K562 (cell line): ENCODE measurements around the gene MAGT1. TPM values are rescaled to one million over a fixed set of nuclear protein-coding genes. Genes with fewer than 3 reads are reported as not detected.

ENCODE experiments used
- CBFA2T2 ChIP-seq: fragments of 450-650 bp; conservative IDR thresholded peaks from 2 replicates; pipeline ENCODE4 v1.6.1; 2017; ENCODE audit warnings: mild to moderate bottlenecking
- ELF1 ChIP-seq: fragments of 200-800 bp; sonication (Bioruptor generic); IDR thresholded peaks from 2 replicates; pipeline ENCODE4 v1.6.1; 2016; ENCODE audit warnings: missing genetic modification characterization, missing compliant biosample characterization
- EP400 ChIP-seq: fragments of 450-650 bp; IDR thresholded peaks from 2 replicates; pipeline ENCODE4 v1.6.1; 2017; ENCODE audit warnings: antibody characterized with exemption, mild to moderate bottlenecking, moderate library complexity
- HNRNPLL ChIP-seq: fragments of 200-400 bp; formaldehyde crosslinking; IDR thresholded peaks from 2 replicates; pipeline ENCODE4 v1.6.1; 2017; ENCODE audit warnings: low read length, low read depth, mild to moderate bottlenecking; ENCODE audit not compliant: poor library complexity, severe bottlenecking
- L3MBTL2 ChIP-seq: fragments of 450-650 bp; IDR thresholded peaks from 2 replicates; pipeline ENCODE4 v1.6.1; 2016; ENCODE audit warnings: mild to moderate bottlenecking, moderate library complexity
- MAX ChIP-seq: sonication (generic); formaldehyde crosslinking; IDR thresholded peaks from 2 replicates; pipeline ENCODE4 v1.9.0; 2022; ENCODE audit warnings: mild to moderate bottlenecking, missing genetic modification reagents
- POLR2A ChIP-seq: fragments of 450-650 bp; conservative IDR thresholded peaks from 2 replicates; pipeline ENCODE4 v1.6.1; 2016
- POLR2G ChIP-seq: fragments of 200-400 bp; formaldehyde crosslinking; IDR thresholded peaks from 2 replicates; pipeline ENCODE4 v1.6.1; 2017; ENCODE audit warnings: low read depth, mild to moderate bottlenecking, antibody characterized with exemption, low read length, moderate library complexity
- RAD51 ChIP-seq: fragments of 450-650 bp; IDR thresholded peaks from 2 replicates; pipeline ENCODE4 v1.7.1; 2016; ENCODE audit warnings: low read depth, mild to moderate bottlenecking, borderline replicate concordance
- RBFOX2 ChIP-seq: fragments of 200-400 bp; formaldehyde crosslinking; IDR thresholded peaks from 2 replicates; pipeline ENCODE4 v1.6.1; 2017; ENCODE audit warnings: low read depth, mild to moderate bottlenecking, low read length, moderate library complexity
- SAFB ChIP-seq: fragments of 200-400 bp; formaldehyde crosslinking; IDR thresholded peaks from 2 replicates; pipeline ENCODE4 v1.6.1; 2017; ENCODE audit warnings: low read depth, low read length, borderline replicate concordance
- SMAD2 ChIP-seq: fragments of 150-350 bp; IDR thresholded peaks from 2 replicates; pipeline ENCODE4 v1.6.1; 2014; ENCODE audit warnings: low read depth, mild to moderate bottlenecking, low read length
- SREBF1 ChIP-seq: fragments of 150-350 bp; IDR thresholded peaks from 2 replicates; pipeline ENCODE4 v1.6.1; 2014; ENCODE audit warnings: antibody characterized with exemption, low read depth, low read length, borderline replicate concordance
- TOE1 ChIP-seq, 2 experiments: fragments of 450-650 bp in 1 of 2; sonication (generic) in 1 of 2; formaldehyde crosslinking in 1 of 2; IDR thresholded peaks; 2 replicates each; pipeline versions ENCODE4 v1.7.1 to v1.8.0; 2016 to 2022; ENCODE audit warnings: borderline replicate concordance in 2 of 2, mild to moderate bottlenecking in 2 of 2, antibody characterized with exemption in 1 of 2, inconsistent platforms in 1 of 2, low read depth in 1 of 2, missing genetic modification reagents in 1 of 2, moderate library complexity in 1 of 2
- USF1 ChIP-seq: sonication (generic); formaldehyde crosslinking; IDR thresholded peaks from 2 replicates; pipeline ENCODE4 v1.9.0; 2022; ENCODE audit warnings: mild to moderate bottlenecking, missing genetic modification reagents
- USF2 ChIP-seq: sonication (generic); formaldehyde crosslinking; IDR thresholded peaks from 2 replicates; pipeline ENCODE4 v1.5.0; 2020; ENCODE audit warnings: missing genetic modification reagents
- YY1 ChIP-seq, 3 experiments: IDR thresholded peaks; 2 replicates each; pipeline ENCODE4 v1.6.1; 2011; ENCODE audit warnings: low read length in 2 of 3, mild to moderate bottlenecking in 2 of 3, moderate library complexity in 2 of 3, borderline replicate concordance in 1 of 3, control low read depth in 1 of 3, low read depth in 1 of 3; ENCODE audit not compliant: insufficient read depth in 3 of 3, insufficient replicate concordance in 2 of 3, control insufficient read depth in 1 of 3, insufficient read length in 1 of 3; ENCODE audit errors: extremely low read depth in 1 of 3
- ZBTB8A ChIP-seq: fragments of 450-650 bp; IDR thresholded peaks from 2 replicates; pipeline ENCODE4 v1.6.1; 2018; ENCODE audit warnings: mild to moderate bottlenecking, moderate library complexity; ENCODE audit not compliant: partially characterized antibody
- ZC3H11A ChIP-seq: IDR thresholded peaks from 2 replicates; pipeline ENCODE4 v1.6.1; 2012; ENCODE audit warnings: low read depth, low read length, improper control_type of control experiment
- ZNF175 ChIP-seq: fragments of 200-800 bp; sonication (Bioruptor generic); IDR thresholded peaks from 2 replicates; pipeline ENCODE4 v1.6.1; 2016; ENCODE audit warnings: low read depth, mild to moderate bottlenecking, missing genetic modification characterization, missing compliant biosample characterization
- ZNF253 ChIP-seq: fragments of 250-450 bp; sonication (Bioruptor Pico); conservative IDR thresholded peaks from 2 replicates; pipeline ENCODE4 v1.6.1; 2021; ENCODE audit warnings: mild to moderate bottlenecking
- polyA plus RNA-seq, 8 experiments: library from polyadenylated mRNA; depleted of rRNA in 4 of 8; stranded (reverse) in 5 of 8; unstranded in 3 of 8; fragments of >200 nt; fragmentation: Nextera tagmentation in 2 of 8; fragmentation: Illumina TruSeq in 1 of 8; extraction: Ambion mirVana in 2 of 8; extraction: Trizol in 1 of 8; gene quantifications; 2 replicates each; pipeline versions ENCODE4 v1.2.1 to v1.2.3, GENCODE V29; 2011 to 2014; ENCODE audit warnings: inconsistent platforms in 1 of 8, missing spikeins in 1 of 8
- total RNA-seq, 7 experiments: library from RNA; depleted of rRNA in 6 of 7; stranded (reverse); fragments of >200 nt in 6 of 7; fragmentation: Illumina TruSeq in 2 of 7; extraction: Trizol in 2 of 7; gene quantifications; 2 replicates each; pipeline versions ENCODE4 v1.2.1 to v1.2.3, GENCODE V29; 2011 to 2021; ENCODE audit warnings: low replicate concordance in 1 of 7
- TF ChIP-seq, protein P1 (sequence below): sonication (generic); formaldehyde crosslinking; IDR thresholded peaks from 2 replicates; pipeline ENCODE4 v1.4.0; 2020; ENCODE audit warnings: mild to moderate bottlenecking, missing genetic modification reagents

Gene MAGT1
- total and polyA plus RNA-seq, 9 of the 15 experiments (the other 6 are each of a cell fraction or from before 2014, with no cell fraction given), result 15.5 to 46.2 (median 28.8) TPM

GRCh38 chrX:77910108-77910840 is 15.0 kb upstream of the MAGT1 start, which contains the start of gene ATP7A (continued):
- TF ChIP-seq SAFB, result peak; percentile 39; the same call in 1 of the 2 replicates
- TF ChIP-seq RBFOX2, result peak; percentile 38; the same call in 1 of the 2 replicates
- TF ChIP-seq ZNF175 (CRISPR knock-in tag), result 0 out of 2 replicates have a peak, but pooled peaks have one; percentile 27
- no peak for TF ChIP-seq SREBF1
- TF ChIP-seq, protein P1, sequence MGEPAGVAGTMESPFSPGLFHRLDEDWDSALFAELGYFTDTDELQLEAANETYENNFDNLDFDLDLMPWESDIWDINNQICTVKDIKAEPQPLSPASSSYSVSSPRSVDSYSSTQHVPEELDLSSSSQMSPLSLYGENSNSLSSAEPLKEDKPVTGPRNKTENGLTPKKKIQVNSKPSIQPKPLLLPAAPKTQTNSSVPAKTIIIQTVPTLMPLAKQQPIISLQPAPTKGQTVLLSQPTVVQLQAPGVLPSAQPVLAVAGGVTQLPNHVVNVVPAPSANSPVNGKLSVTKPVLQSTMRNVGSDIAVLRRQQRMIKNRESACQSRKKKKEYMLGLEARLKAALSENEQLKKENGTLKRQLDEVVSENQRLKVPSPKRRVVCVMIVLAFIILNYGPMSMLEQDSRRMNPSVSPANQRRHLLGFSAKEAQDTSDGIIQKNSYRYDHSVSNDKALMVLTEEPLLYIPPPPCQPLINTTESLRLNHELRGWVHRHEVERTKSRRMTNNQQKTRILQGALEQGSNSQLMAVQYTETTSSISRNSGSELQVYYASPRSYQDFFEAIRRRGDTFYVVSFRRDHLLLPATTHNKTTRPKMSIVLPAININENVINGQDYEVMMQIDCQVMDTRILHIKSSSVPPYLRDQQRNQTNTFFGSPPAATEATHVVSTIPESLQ (CRISPR knock-in tag), result no peak
- TF ChIP-seq ZNF253, result no peak
- peak; percentile 78; the same call in 1 of the 2 replicates for TF ChIP-seq TOE1 (IDR thresholded peaks at IDR 0.05; ENCODE audit: borderline replicate concordance)
- no peak for TF ChIP-seq TOE1 (CRISPR knock-in tag; IDR thresholded peaks at IDR 0.05; ENCODE audit: borderline replicate concordance, low read depth)
- peak; percentile 69 for TF ChIP-seq HNRNPLL
- TF ChIP-seq CBFA2T2, result peak; percentile 51
- TF ChIP-seq ZC3H11A, result no peak
- TF ChIP-seq POLR2G, result peak; percentile 57; the same call in 1 of the 2 replicates
- peak; percentile 88 for TF ChIP-seq USF1 (CRISPR knock-in tag)
- peak; percentile 76 for TF ChIP-seq RAD51
- no peak for TF ChIP-seq SMAD2
- peak in 1 of 3 experiments; percentile 29 for TF ChIP-seq YY1 (IDR thresholded peaks at IDR 0.05; ENCODE audit: borderline replicate concordance in 1 of 3, control insufficient read depth in 1 of 3, extremely low read depth in 1 of 3, insufficient read depth in 3 of 3, insufficient read length in 1 of 3, insufficient replicate concordance in 2 of 3, low read depth in 1 of 3, low read length in 2 of 3)
- TF ChIP-seq POLR2A, result 0 out of 2 replicates have a peak, but pooled peaks have one; percentile 48
- TF ChIP-seq EP400, result peak; percentile 49
- TF ChIP-seq L3MBTL2, result peak; percentile 35; the same call in 1 of the 2 replicates
- TF ChIP-seq ZBTB8A, result no peak
- TF ChIP-seq MAX, result peak; percentile 80
- peak; percentile 85 for TF ChIP-seq USF2 (CRISPR knock-in tag)
- peak; percentile 95 for TF ChIP-seq ELF1 (tag)
